Lower lobe of right lung (tissue), 2 donors: ENCODE data around the gene KIF26B. TPM values are rescaled to one million over a fixed set of nuclear protein-coding genes. Genes with fewer than 3 reads are reported as not detected.
"Not testable (repeated sequence)": the region's sequence is repeated elsewhere in the genome, so short reads cannot be mapped to it uniquely, and the experiment has no call there.

Source experiments
- ATAC-seq, 2 donors: fragments of 200-7000 bp; cut with Tn5 transposase; one replicate each; pipeline ENCODE4 v1.9.1; 2020 to 2022; ENCODE audit warnings: mild to moderate bottlenecking in 2 of 2, moderate library complexity in 2 of 2
- DNase-seq: peaks from one replicate; pipeline ENCODE4 v3.0.0-alpha.2; 2020
- H3K27ac ChIP-seq: fragments of 200-600 bp; one replicate; pipeline ENCODE4 v1.8.0; 2022
- H3K27me3 ChIP-seq: fragments of 200-600 bp; one replicate; pipeline ENCODE4 v1.8.0; 2022; ENCODE audit warnings: low read depth
- H3K36me3 ChIP-seq: fragments of 200-600 bp; one replicate; pipeline ENCODE4 v1.8.0; 2022; ENCODE audit warnings: mild to moderate bottlenecking
- H3K4me1 ChIP-seq: fragments of 200-600 bp; one replicate; pipeline ENCODE4 v1.8.0; 2022
- H3K4me3 ChIP-seq: fragments of 200-600 bp; one replicate; pipeline ENCODE4 v1.8.0; 2022; ENCODE audit warnings: mild to moderate bottlenecking
- H3K9me3 ChIP-seq: fragments of 200-600 bp; one replicate; pipeline ENCODE4 v1.8.0; 2022
- intact Hi-C: fragments of 100-400 bp; cut with DNase I; formaldehyde crosslinking; loops from one replicate; pipeline ENCODE4 v1.11.0; 2022
- total RNA-seq: library from RNA; stranded (reverse); fragmentation: NEBNext Ultra II Directional; extraction: Animal tissue kit (Norgen Biotek cat#: 25700); gene quantifications from one replicate; pipeline ENCODE4 v1.2.1, GENCODE V29; 2021
- TF ChIP-seq, protein P1 (sequence below): fragments of 200-600 bp; IDR thresholded peaks from one replicate; pipeline ENCODE4 v1.8.0; 2022; ENCODE audit warnings: antibody characterized with exemption, mild to moderate bottlenecking
- donor health status: DM: no; HTN: yes; CAD: no; lungs with severe emphysema.

The KIF26B gene
- total RNA-seq, 1 donor from 2014 or later: 1.2 TPM

DNA sequence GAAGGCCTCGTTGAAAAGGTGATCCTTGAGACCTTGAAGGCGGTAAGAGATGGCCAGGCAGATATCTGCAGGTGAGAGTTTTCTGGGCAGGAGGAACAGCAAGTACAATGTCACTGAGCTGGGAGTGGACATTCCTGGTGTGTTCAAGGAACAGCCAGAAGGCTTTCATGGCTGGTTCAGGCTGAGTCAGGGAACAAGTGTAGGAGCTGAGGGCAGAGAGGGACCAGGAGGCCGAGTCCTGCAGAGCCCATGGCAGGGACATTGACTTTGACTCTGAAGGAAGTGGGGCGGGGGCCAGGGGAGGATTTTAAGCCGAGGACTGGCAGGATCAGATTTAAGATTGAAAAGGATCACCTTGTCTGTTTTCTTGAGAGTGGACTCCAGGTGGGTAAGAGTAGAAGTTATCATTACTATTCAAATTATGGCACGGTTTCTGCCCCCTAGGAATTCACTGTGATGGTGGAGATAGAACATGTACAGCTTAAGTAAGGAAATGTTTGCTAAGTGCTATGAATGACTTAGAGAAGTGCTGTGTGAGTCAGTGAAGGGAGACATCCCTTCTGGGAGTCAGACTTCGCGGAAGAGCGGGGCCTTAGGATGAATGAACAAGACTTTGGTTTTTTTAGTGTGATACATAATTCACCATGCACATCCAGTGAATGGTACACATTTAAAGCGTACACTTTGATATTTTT lies 202.3 kb downstream of the KIF26B start:
- DNase-seq (no peak), ATAC-seq (no peak)
- intact Hi-C loops: no loop called here
- H3K36me3 ChIP-seq: no peaks in the 10 kb centered on the region
- no peaks in the 10 kb centered on the region for H3K27me3 ChIP-seq
- TF ChIP-seq, protein P1, sequence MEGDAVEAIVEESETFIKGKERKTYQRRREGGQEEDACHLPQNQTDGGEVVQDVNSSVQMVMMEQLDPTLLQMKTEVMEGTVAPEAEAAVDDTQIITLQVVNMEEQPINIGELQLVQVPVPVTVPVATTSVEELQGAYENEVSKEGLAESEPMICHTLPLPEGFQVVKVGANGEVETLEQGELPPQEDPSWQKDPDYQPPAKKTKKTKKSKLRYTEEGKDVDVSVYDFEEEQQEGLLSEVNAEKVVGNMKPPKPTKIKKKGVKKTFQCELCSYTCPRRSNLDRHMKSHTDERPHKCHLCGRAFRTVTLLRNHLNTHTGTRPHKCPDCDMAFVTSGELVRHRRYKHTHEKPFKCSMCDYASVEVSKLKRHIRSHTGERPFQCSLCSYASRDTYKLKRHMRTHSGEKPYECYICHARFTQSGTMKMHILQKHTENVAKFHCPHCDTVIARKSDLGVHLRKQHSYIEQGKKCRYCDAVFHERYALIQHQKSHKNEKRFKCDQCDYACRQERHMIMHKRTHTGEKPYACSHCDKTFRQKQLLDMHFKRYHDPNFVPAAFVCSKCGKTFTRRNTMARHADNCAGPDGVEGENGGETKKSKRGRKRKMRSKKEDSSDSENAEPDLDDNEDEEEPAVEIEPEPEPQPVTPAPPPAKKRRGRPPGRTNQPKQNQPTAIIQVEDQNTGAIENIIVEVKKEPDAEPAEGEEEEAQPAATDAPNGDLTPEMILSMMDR: no peak
- no peaks in the 10 kb centered on the region for H3K9me3 ChIP-seq
- H3K4me3 ChIP-seq: no peak overlapping the region
- no peaks in the 10 kb centered on the region for H3K4me1 ChIP-seq
- H3K27ac ChIP-seq: no peak overlapping the region

DNA sequence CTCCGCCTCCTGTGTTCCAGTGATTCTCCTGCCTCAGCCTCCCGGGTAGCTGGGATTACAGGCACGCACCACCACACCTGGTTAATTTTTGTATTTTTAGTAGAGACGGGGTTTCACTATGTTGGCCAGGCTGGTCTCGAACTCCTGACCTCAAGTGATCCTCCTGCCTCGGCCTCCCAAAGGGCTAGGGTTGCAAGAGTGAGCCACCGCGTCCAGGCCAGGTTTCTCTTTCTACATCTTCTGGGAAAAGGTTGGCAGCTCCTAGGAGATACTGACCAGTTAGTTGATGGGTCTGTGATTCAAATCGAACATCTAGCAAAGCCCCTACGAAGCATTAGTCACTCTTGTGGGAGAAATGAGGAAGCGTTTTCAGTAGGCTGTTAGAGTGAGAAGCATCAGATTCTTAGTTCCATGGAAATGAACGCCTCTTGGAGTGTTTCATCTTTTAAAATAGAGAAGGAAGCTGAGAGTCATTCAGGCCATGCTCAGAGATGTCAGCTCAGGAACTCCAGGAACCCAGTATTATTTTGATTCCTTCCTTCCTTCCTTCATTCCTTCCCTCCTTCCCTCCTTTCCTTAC lies 204.4 kb downstream of the KIF26B start:
- H3K36me3 ChIP-seq, DNase-seq, intact Hi-C loops, H3K4me1 ChIP-seq, H3K27me3 ChIP-seq, ATAC-seq, H3K9me3 ChIP-seq, H3K27ac ChIP-seq, H3K4me3 ChIP-seq: not testable (repeated sequence)

DNA sequence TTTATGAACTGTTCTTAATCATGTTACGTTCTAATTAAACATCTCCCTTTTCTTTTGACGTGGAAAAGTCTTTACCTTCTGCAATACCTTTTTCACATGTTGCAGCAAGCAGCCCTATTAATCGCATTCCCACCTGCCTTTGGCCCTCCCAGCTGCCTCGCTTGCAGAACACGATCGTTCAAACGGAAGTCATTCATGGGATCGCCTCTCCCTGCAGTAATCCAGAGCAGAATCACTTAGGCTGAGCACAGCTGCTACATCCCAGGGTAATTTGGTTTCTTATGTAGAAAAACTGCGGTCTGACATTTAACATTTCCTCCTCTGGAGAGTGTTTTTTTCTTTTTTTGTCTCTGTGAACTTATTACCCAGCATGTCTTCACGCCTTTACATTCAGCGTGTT lies 206.3 kb downstream of the KIF26B start:
- no peaks in the 10 kb centered on the region for H3K36me3 ChIP-seq
- no peaks in the 10 kb centered on the region for H3K9me3 ChIP-seq
- H3K27ac ChIP-seq: no peak overlapping the region
- DNase-seq: no peak
- H3K4me3 ChIP-seq: no peak overlapping the region
- no peaks in the 10 kb centered on the region for H3K27me3 ChIP-seq
- no peak for ATAC-seq
- no peaks in the 10 kb centered on the region for H3K4me1 ChIP-seq
- TF ChIP-seq, protein P1: no peak
- intact Hi-C loops: no loop called here

DNA sequence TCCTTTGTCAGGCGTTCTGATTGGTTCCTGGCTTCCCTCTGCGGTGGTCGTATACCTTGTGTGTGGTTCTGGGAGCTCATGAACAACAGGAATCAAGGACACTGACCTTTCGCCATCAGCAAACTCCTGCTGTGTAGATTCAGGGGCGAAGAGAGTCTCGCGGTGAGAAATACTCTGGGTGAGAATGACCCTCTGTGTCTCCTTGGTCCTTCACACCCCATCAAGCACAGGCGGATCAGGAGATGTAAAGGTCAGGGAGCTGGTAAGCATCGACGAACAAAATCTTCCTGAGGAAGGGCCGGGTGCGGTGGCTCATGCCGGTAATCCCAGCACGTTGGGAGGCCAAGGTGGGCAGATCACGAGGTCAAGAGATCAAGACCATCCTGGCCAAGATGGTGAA lies 207.2 kb downstream of the KIF26B start:
- TF ChIP-seq, protein P1: no peak
- Histone ChIP-seq H3K27ac (no peak overlapping the region), H3K4me3 (no peak overlapping the region), H3K9me3 (no peaks in the 10 kb centered on the region), H3K4me1 (no peaks in the 10 kb centered on the region), H3K27me3 (no peaks in the 10 kb centered on the region), H3K36me3 (no peaks in the 10 kb centered on the region)
- no peak for ATAC-seq
- DNase-seq: no peak
- intact Hi-C loops: no loop called here

DNA sequence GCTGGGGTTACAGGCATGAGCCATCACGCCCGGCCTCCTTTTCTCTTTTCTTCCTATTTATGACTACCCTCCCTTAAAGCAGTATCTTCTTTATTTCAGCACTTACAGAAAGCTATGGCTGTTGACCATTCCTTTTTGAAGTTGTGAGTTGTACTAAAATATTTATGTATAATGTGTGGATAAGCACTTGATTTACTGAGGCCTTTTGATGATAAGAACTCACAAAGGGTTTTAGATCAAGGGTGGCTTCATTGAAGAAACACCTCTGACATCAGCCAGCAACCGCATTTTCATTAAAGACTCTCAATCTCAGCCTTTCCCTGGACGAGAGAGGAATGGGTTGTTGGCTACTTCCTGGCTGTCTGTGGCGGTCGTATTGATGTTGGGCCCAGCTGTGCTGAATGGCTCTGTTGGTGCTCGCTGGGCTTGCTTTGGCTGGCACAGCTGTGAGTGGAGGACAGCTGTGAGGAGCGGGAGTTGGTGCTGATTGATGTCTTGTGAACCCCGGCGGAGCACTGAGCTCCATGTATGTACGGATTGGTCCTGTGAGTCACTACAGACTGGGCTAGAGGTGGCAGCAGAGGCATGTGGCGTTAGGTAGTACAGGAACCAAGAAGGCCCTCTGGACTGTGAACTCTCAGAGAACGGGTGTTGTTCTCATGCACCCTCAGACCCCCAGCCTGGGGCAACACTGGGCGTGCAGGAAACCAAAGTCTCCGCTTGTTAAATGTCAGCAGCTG lies 208.8 kb downstream of the KIF26B start:
- no peak overlapping the region for H3K27ac ChIP-seq
- no peak for DNase-seq
- no peaks in the 10 kb centered on the region for H3K36me3 ChIP-seq
- intact Hi-C loops: no loop called here
- ATAC-seq: no peak
- no peaks in the 10 kb centered on the region for H3K9me3 ChIP-seq
- no peaks in the 10 kb centered on the region for H3K27me3 ChIP-seq
- no peaks in the 10 kb centered on the region for H3K4me1 ChIP-seq
- TF ChIP-seq, protein P1: no peak
- H3K4me3 ChIP-seq: no peak overlapping the region
